Activated T-cell treated with anti-CD3 and anti-CD28 coated beads, Interleukin-2, amount 50 U/mL, for 48 hours (primary cell): Measurements from ENCODE around the gene FDXACB1.

Source experiments
- DNase-seq, 2 experiments: peaks; one replicate each; pipeline ENCODE4 v3.0.0-alpha.2; 2020

FDXACB1 gene

GRCh38 chr11:111841370-111842053 is 37.5 kb downstream of the FDXACB1 start:
- peak; percentile 87 to 89 for DNase-seq

- DNase-seq = no peak
Measured at GRCh38 chr11:111840143-111840542, 38.8 kb downstream of the FDXACB1 start.

GRCh38 chr11:111838054-111838453 is 40.9 kb downstream of the FDXACB1 start:
- DNase-seq = no peak

- DNase-seq = no peak
Measured at GRCh38 chr11:111837366-111837891, 41.5 kb downstream of the FDXACB1 start.

- DNase-seq = no peak
Measured at GRCh38 chr11:111836721-111837120, 42.2 kb downstream of the FDXACB1 start.

GRCh38 chr11:111836162-111836561 is 42.8 kb downstream of the FDXACB1 start:
- no peak for DNase-seq

- DNase-seq = no peak
Measured at GRCh38 chr11:111835665-111836064, 43.3 kb downstream of the FDXACB1 start.

GRCh38 chr11:111834432-111835163 is 44.4 kb downstream of the FDXACB1 start:
- DNase-seq = no peak

- no peak for DNase-seq
Measured at GRCh38 chr11:111833524-111833923, 45.4 kb downstream of the FDXACB1 start.

GRCh38 chr11:111829185-111829968 is 49.6 kb downstream of the FDXACB1 start:
- DNase-seq = no peak

- DNase-seq = no peak
Measured at GRCh38 chr11:111826322-111826950, 52.5 kb downstream of the FDXACB1 start.
